GM12872 (cell line): ENCODE measurements around the gene HRK.

Experiments used
- CTCF ChIP-seq: IDR thresholded peaks from 3 replicates; pipeline ENCODE4 v1.5.1; 2011; ENCODE audit warnings: low read depth, mild to moderate bottlenecking, low read length, moderate library complexity; ENCODE audit not compliant: insufficient read depth

Gene HRK

GRCh38 chr12:116922194-116922897 is 41.1 kb upstream of the HRK start:
- no peak for TF ChIP-seq CTCF

- no peak for TF ChIP-seq CTCF
These were observed 39.7 kb upstream of the HRK start for GRCh38 chr12:116920939-116921338.

- no peak for TF ChIP-seq CTCF
These were observed 38.7 kb upstream of the HRK start for GRCh38 chr12:116919706-116920485.

- TF ChIP-seq CTCF: no peak
These were observed 38.0 kb upstream of the HRK start for GRCh38 chr12:116919247-116919661.

GRCh38 chr12:116918464-116918863 is 37.2 kb upstream of the HRK start:
- no peak for TF ChIP-seq CTCF

- peak; percentile 67; the same call in 2 of the 3 replicates for TF ChIP-seq CTCF
These were observed 35.5 kb upstream of the HRK start for GRCh38 chr12:116916714-116917114.

GRCh38 chr12:116916122-116916521 is 34.9 kb upstream of the HRK start:
- TF ChIP-seq CTCF: no peak
